B cell (primary cell): ENCODE data around the gene FMN1. TPM values are rescaled to one million over a fixed set of nuclear protein-coding genes. Genes with fewer than 3 reads are reported as not detected.

Source experiments
- ATAC-seq: fragments of 200-7000 bp; cut with Tn5 transposase; one replicate; pipeline ENCODE4 v1.10.0; 2021; ENCODE audit warnings: low read depth, mild to moderate bottlenecking, moderate number of reproducible peaks, moderate library complexity
- CTCF ChIA-PET: fragments of 350-600 bp; sonication (Branson Sonifier 250); formaldehyde crosslinking; loops from one replicate; lab custom pipeline; 2021; ENCODE audit warnings: antibody characterized with exemption, inconsistent platforms; lab: Charles Lee
- POLR2A ChIA-PET: fragments of 350-600 bp; sonication (Branson Sonifier 250); formaldehyde crosslinking; loops from one replicate; lab custom pipeline; 2021; ENCODE audit warnings: antibody characterized with exemption; lab: Charles Lee
- DNase-seq: peaks from one replicate; pipeline ENCODE4 v3.0.0; 2013
- H2AFZ ChIP-seq: 2 replicates; pipeline ENCODE4 v1.6.1; 2012; ENCODE audit warnings: mild to moderate bottlenecking, low read depth, low read length; ENCODE audit not compliant: insufficient read depth, poor library complexity, severe bottlenecking
- H3K27ac ChIP-seq, 2 donors: 1 replicate in 1 of 2; 2 replicates in 1 of 2; pipeline ENCODE4 v1.5.1; 2012 to 2013; ENCODE audit warnings: low read length in 2 of 2, mild to moderate bottlenecking in 2 of 2, moderate library complexity in 1 of 2
- H3K27me3 ChIP-seq, 4 experiments: fragments of 200-600 bp in 1 of 4; sonication (generic) in 1 of 4; replicated peaks in 1 of 4; 1 replicate in 2 of 4; 2 replicates in 2 of 4; pipeline versions ENCODE4 v1.6.1 to v1.7.0; 2013 to 2016; ENCODE audit warnings: low read length in 3 of 4, mild to moderate bottlenecking in 2 of 4, mixed read lengths in 1 of 4, moderate library complexity in 1 of 4; ENCODE audit not compliant: insufficient read depth in 4 of 4, control insufficient read depth in 3 of 4; ENCODE audit errors: control extremely low read depth in 1 of 4
- H3K36me3 ChIP-seq, 2 experiments: replicated peaks in 1 of 2; 1 replicate in 1 of 2; 2 replicates in 1 of 2; pipeline versions ENCODE4 v1.6.1 to v1.7.1; 2013; ENCODE audit warnings: low read length in 1 of 2; ENCODE audit not compliant: insufficient read depth in 2 of 2, control insufficient read depth in 1 of 2; ENCODE audit errors: control extremely low read depth in 1 of 2, extremely low read depth in 1 of 2
- H3K4me1 ChIP-seq, 2 donors: fragments of 200-600 bp in 1 of 2; sonication (generic) in 1 of 2; 1 replicate in 1 of 2; 2 replicates in 1 of 2; pipeline versions ENCODE4 v1.5.1 to v1.6.1; 2013 to 2017; ENCODE audit warnings: low read length in 2 of 2; ENCODE audit not compliant: control insufficient read depth in 2 of 2, insufficient read depth in 2 of 2
- H3K4me2 ChIP-seq: replicated peaks from 2 replicates; pipeline ENCODE3; 2012; ENCODE audit warnings: mild to moderate bottlenecking, low read depth, low read length; ENCODE audit not compliant: poor library complexity, severe bottlenecking
- H3K4me3 ChIP-seq, 5 experiments: fragments of 200-600 bp in 1 of 5; sonication (generic) in 1 of 5; 1 replicate in 3 of 5; 2 replicates in 2 of 5; pipeline versions ENCODE4 v1.5.1 to v1.7.0; 2011 to 2016; ENCODE audit warnings: low read length in 4 of 5, mild to moderate bottlenecking in 4 of 5, low read depth in 2 of 5, control low read depth in 1 of 5, moderate library complexity in 1 of 5; ENCODE audit not compliant: insufficient read depth in 1 of 5; ENCODE audit errors: control extremely low read depth in 1 of 5, extremely low read depth in 1 of 5
- H3K79me2 ChIP-seq: fragments of 200-600 bp; sonication (generic); one replicate; pipeline ENCODE4 v1.6.0; 2016; ENCODE audit warnings: low read length; ENCODE audit not compliant: control insufficient read depth, insufficient read depth
- H3K9ac ChIP-seq: fragments of 200-600 bp; sonication (generic); 2 replicates; pipeline ENCODE4 v1.6.1; 2017; ENCODE audit warnings: mild to moderate bottlenecking, low read length, moderate library complexity
- H3K9me3 ChIP-seq, 3 donors: one replicate each; pipeline versions ENCODE4 v1.6.1 to v1.7.1; 2013; ENCODE audit warnings: low read length in 2 of 3; ENCODE audit not compliant: control insufficient read depth in 2 of 3, insufficient read depth in 1 of 3; ENCODE audit errors: control extremely low read depth in 1 of 3
- H4K20me1 ChIP-seq: 2 replicates; pipeline ENCODE4 v1.6.0; 2012; ENCODE audit warnings: mild to moderate bottlenecking, low read length; ENCODE audit not compliant: insufficient read depth, control insufficient read depth, poor library complexity, severe bottlenecking
- H3K27ac Mint-ChIP-seq: one replicate; pipeline ENCODE4 v1.8.0; 2021; ENCODE audit warnings: mixed read lengths
- H3K27me3 Mint-ChIP-seq: one replicate; pipeline ENCODE4 v1.8.0; 2021; ENCODE audit warnings: mixed read lengths
- H3K4me1 Mint-ChIP-seq: one replicate; pipeline ENCODE4 v1.8.0; 2021; ENCODE audit warnings: mixed read lengths
- H3K4me3 Mint-ChIP-seq: one replicate; pipeline ENCODE4 v1.8.0; 2021; ENCODE audit warnings: mixed read lengths
- H3K9me3 Mint-ChIP-seq: one replicate; pipeline ENCODE4 v1.8.0; 2022; ENCODE audit warnings: mixed read lengths; ENCODE audit not compliant: insufficient read depth
- CTCF ChIP-seq: fragments of 200-600 bp; IDR thresholded peaks from one replicate; pipeline ENCODE4 v1.8.0; 2022; ENCODE audit warnings: antibody characterized with exemption, mild to moderate bottlenecking
- EZH2 ChIP-seq: IDR thresholded peaks from 2 replicates; pipeline ENCODE4 v1.6.1; 2012; ENCODE audit warnings: borderline replicate concordance, low read depth, mild to moderate bottlenecking, moderate library complexity, low read length; ENCODE audit not compliant: insufficient read depth, poor library complexity, severe bottlenecking
- WGBS: methylation state at CpG from one replicate; pipeline ENCODE4 v1.1.5; 2013; ENCODE audit warnings: missing lambda C conversion rate; ENCODE audit not compliant: insufficient coverage; 5-methylcytosine and 5-hydroxymethylcytosine counted together
- intact Hi-C: fragments of 100-400 bp; cut with micrococcal nuclease; formaldehyde crosslinking; loops from one replicate; pipeline ENCODE4 v1.10.0; 2022
- polyA plus RNA-seq: library from polyadenylated mRNA; depleted of rRNA; stranded (reverse); fragments of >200 nt; gene quantifications from 2 replicates; pipeline ENCODE4 v1.2.3, GENCODE V29; 2012
- total RNA-seq, 2 donors: library from RNA; stranded (reverse); fragments of 120-200 nt in 1 of 2; gene quantifications; 1 replicate in 1 of 2; 2 replicates in 1 of 2; pipeline versions ENCODE4 v1.2.3 to v1.2.4, GENCODE V29; 2013 to 2022

The FMN1 gene
- total and polyA plus RNA-seq, 2 donors (not counting 1 experiment from before 2014, with no cell fraction given) = 0.21 to 0.96 TPM

GRCh38 chr15:32942401-32942841, 252.1 kb downstream of the FMN1 start:
- H3K9me3 Mint-ChIP-seq = no peaks in the 10 kb centered on the region
- no peak for TF ChIP-seq CTCF
- TF ChIP-seq EZH2 = no peak
- H3K27me3 ChIP-seq = peaks cover 0 to 5% (median 0%) of the 10 kb centered on the region in 4 experiments
- H3K4me3 ChIP-seq = no peak overlapping the region
- H3K4me3 Mint-ChIP-seq = no peak overlapping the region
- ATAC-seq (no peak), DNase-seq (no peak)
- H3K27ac ChIP-seq = no peak overlapping the region
- no peaks in the 10 kb centered on the region for H3K9me3 ChIP-seq
- no peak overlapping the region for H2AFZ ChIP-seq
- no peaks in the 10 kb centered on the region for H3K4me1 Mint-ChIP-seq
- no peaks in the 10 kb centered on the region for H3K36me3 ChIP-seq
- no peaks in the 10 kb centered on the region for H4K20me1 ChIP-seq
- no peak overlapping the region for H3K27ac Mint-ChIP-seq
- ChIA-PET POLR2A (no interaction called here), CTCF (interaction anchor here (0.5 to 2.5 kb wide), 5 partner anchors 11 to 279 kb away, joined by 3 to 8 read pairs (median 4); no protein-coding TSS in a partner anchor)
- no peak overlapping the region for H3K4me2 ChIP-seq
- intact Hi-C loops = no loop called here
- no peaks in the 10 kb centered on the region for H3K79me2 ChIP-seq
- 57% methylated on average over 1 of the region's 2 CpGs for WGBS
- no peaks in the 10 kb centered on the region for H3K4me1 ChIP-seq
- H3K9ac ChIP-seq = no peak overlapping the region
- H3K27me3 Mint-ChIP-seq = peaks cover 36% of the 10 kb centered on the region

GRCh38 chr15:32941823-32942222, 252.7 kb downstream of the FMN1 start:
- H3K4me3 ChIP-seq = no peak overlapping the region
- no peaks in the 10 kb centered on the region for H3K36me3 ChIP-seq
- H4K20me1 ChIP-seq = no peaks in the 10 kb centered on the region
- intact Hi-C loops = no loop called here
- no peaks in the 10 kb centered on the region for H3K4me1 Mint-ChIP-seq
- POLR2A ChIA-PET = no interaction called here
- DNase-seq (no peak), ATAC-seq (no peak)
- no peak overlapping the region for H2AFZ ChIP-seq
- peaks cover 38% of the 10 kb centered on the region for H3K27me3 Mint-ChIP-seq
- 92% methylated on average over 4 of the region's 6 CpGs for WGBS
- CTCF ChIA-PET = interaction anchor here (1.0 to 2.5 kb wide), 5 partner anchors 11 to 279 kb away, joined by 3 to 8 read pairs (median 4); no protein-coding TSS in a partner anchor
- H3K79me2 ChIP-seq = no peaks in the 10 kb centered on the region
- no peak overlapping the region for H3K27ac ChIP-seq
- H3K9me3 Mint-ChIP-seq = no peaks in the 10 kb centered on the region
- no peaks in the 10 kb centered on the region for H3K9me3 ChIP-seq
- TF ChIP-seq CTCF (no peak), EZH2 (no peak)
- no peak overlapping the region for H3K4me2 ChIP-seq
- no peaks in the 10 kb centered on the region for H3K4me1 ChIP-seq
- no peak overlapping the region for H3K27ac Mint-ChIP-seq
- H3K9ac ChIP-seq = no peak overlapping the region
- H3K4me3 Mint-ChIP-seq = no peak overlapping the region
- H3K27me3 ChIP-seq = peaks cover 0 to 5% (median 0%) of the 10 kb centered on the region in 4 experiments
